Esophagus muscularis mucosa (tissue), 4 donors: ENCODE results near the gene SCAP.

Source experiments
- CTCF ChIP-seq, 3 experiments: fragments of 200-600 bp in 2 of 3; fragments of 450-650 bp in 1 of 3; sonication (generic) in 2 of 3; IDR thresholded peaks; one replicate each; pipeline ENCODE4 v1.5.1; 2017 to 2019; ENCODE audit warnings: antibody characterized with exemption in 3 of 3, mild to moderate bottlenecking in 2 of 3, moderate library complexity in 1 of 3
- EP300 ChIP-seq: sonication (generic); formaldehyde crosslinking; IDR thresholded peaks from one replicate; pipeline ENCODE4 v1.6.1; 2017; ENCODE audit warnings: antibody characterized with exemption
- POLR2A ChIP-seq: fragments of 450-650 bp; IDR thresholded peaks from one replicate; pipeline ENCODE4 v1.6.1; 2017; ENCODE audit warnings: antibody characterized with exemption, moderate library complexity, mild to moderate bottlenecking, low read depth
- POLR2AphosphoS5 ChIP-seq, 2 donors: sonication (generic); formaldehyde crosslinking; IDR thresholded peaks; one replicate each; pipeline ENCODE4 v1.6.1; 2017; ENCODE audit warnings: antibody characterized with exemption in 2 of 2

GRCh38 chr3:47420044-47420430 is 55.7 kb downstream of the SCAP start:
- TF ChIP-seq POLR2A: no peak
- no peak for TF ChIP-seq CTCF (IDR thresholded peaks at IDR 0.05)
- TF ChIP-seq POLR2AphosphoS5 (IDR thresholded peaks at IDR 0.05): no peak
- no peak for TF ChIP-seq EP300
